Natural killer cell treated with Interleukin-12 subunit alpha and Interleukin-12 subunit beta and Interleukin-15 and Interleukin-18, amount 100 ng/mL, for 72 hours (primary cell): ENCODE results near the gene VGLL4. TPM values are rescaled to one million over a fixed set of nuclear protein-coding genes. Genes with fewer than 3 reads are reported as not detected.

Source experiments
- ATAC-seq, 2 donors: fragments of 150-1000 bp; cut with Tn5 transposase in 1 of 2; sonication (Bioruptor Pico), chemical (Tn5 transposase) in 1 of 2; 2 replicates each; pipeline ENCODE4 v1.10.0; 2021
- DNase-seq: peaks from one replicate; pipeline ENCODE4 v3.0.0; 2022; ENCODE audit warnings: low spot score
- H3K27ac Mint-ChIP-seq, 2 donors: 1 replicate in 1 of 2; 2 replicates in 1 of 2; pipeline ENCODE4 v1.8.0; 2022; ENCODE audit warnings: mixed read lengths in 2 of 2, mild to moderate bottlenecking in 1 of 2, moderate library complexity in 1 of 2
- H3K27me3 Mint-ChIP-seq, 2 donors: 1 replicate in 1 of 2; 2 replicates in 1 of 2; pipeline ENCODE4 v1.8.0; 2022; ENCODE audit warnings: mixed read lengths in 2 of 2
- H3K36me3 Mint-ChIP-seq: one replicate; pipeline ENCODE4 v1.8.0; 2022; ENCODE audit warnings: mixed read lengths
- H3K4me1 Mint-ChIP-seq, 2 donors: 1 replicate in 1 of 2; 2 replicates in 1 of 2; pipeline ENCODE4 v1.8.0; 2022; ENCODE audit warnings: low read depth in 2 of 2, mixed read lengths in 2 of 2, mild to moderate bottlenecking in 1 of 2
- H3K4me3 Mint-ChIP-seq: one replicate; pipeline ENCODE4 v1.8.0; 2022; ENCODE audit warnings: mixed read lengths
- H3K9me3 Mint-ChIP-seq: 2 replicates; pipeline ENCODE4 v1.8.0; 2022; ENCODE audit warnings: mixed read lengths
- total RNA-seq, 2 donors: library from RNA; stranded (reverse); gene quantifications; one replicate each; pipeline ENCODE4 v1.2.3, GENCODE V29; 2022

The VGLL4 gene
- total RNA-seq, 2 donors from 2014 or later = 50.4 to 52.9 TPM

DNA sequence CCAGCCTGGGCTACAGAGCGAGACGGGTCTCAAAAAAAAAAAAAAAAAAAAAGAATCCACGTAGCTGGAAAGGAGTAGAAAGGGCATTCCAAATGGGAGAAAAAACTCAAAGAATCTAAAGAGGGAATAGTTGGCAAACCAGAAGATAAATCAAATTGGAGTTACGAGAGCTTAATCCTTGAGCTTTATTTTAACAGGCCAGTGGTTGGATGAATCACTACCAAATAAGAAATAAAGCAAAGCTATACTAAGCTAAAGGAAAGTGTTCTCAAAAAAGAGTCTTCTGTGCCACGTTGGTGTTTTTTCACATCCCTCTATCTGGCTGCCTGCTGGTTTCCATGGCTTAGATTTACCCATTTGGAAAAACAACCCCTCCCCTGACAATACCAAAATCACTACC, 14.0 kb downstream of the VGLL4 start:
- Mint-ChIP-seq H3K27ac (peak overlapping the region in 1 of 2 donors; percentile 24), H3K4me3 (no peak overlapping the region), H3K9me3 (no peaks in the 10 kb centered on the region), H3K27me3 (no peaks in the 10 kb centered on the region), H3K36me3 (no peaks in the 10 kb centered on the region), H3K4me1 (peaks cover 62 to 68% of the 10 kb centered on the region in 2 donors)
- ATAC-seq (no peak), DNase-seq (no peak)

DNA sequence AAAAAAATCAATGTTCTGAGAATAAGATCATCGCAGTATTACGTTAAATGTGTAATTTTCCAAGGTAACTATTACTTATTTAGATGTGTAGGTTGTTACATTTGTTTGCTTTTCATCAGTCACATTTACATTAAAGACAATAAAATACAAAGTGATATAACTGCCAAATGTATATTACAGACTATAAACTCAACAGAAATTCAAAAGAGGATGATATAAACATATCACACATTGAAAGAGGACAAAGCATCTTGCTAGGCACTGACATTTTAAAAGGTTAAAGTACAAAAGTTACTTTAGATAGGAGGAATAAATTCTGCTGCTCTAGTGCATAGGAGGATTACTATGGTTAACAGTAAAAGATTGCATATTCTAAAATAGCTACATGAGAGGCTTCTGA, 16.1 kb downstream of the VGLL4 start:
- no peak for ATAC-seq
- DNase-seq = no peak
- Mint-ChIP-seq H3K9me3 (no peaks in the 10 kb centered on the region), H3K27me3 (no peaks in the 10 kb centered on the region), H3K4me1 (peaks cover 56 to 57% of the 10 kb centered on the region in 2 donors), H3K36me3 (peaks cover 9% of the 10 kb centered on the region), H3K4me3 (no peak overlapping the region), H3K27ac (peak overlapping the region in 1 of 2 donors; percentile 96)

DNA sequence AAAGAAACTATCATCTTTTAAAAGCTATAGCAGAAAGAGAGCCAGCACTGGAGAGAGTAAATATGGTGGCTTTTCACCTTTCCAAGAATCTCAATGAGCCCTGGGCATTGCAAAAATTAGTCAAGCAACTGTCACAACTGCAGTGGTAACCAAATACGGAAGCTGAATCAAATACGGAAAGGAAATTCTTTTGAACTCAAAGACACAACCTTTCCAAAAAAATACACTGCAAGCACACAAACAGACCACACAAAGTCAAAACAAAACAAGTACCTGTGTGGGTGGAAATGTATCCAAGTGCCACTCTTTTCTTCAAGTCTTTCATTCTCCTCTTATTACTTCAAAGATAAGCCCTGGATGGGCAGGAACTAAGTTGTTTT, 17.6 kb downstream of the VGLL4 start:
- no peaks in the 10 kb centered on the region for H3K27me3 Mint-ChIP-seq
- DNase-seq (no peak), ATAC-seq (peak; percentile 63 to 70)
- no peaks in the 10 kb centered on the region for H3K9me3 Mint-ChIP-seq
- H3K36me3 Mint-ChIP-seq = peaks cover 9% of the 10 kb centered on the region
- H3K4me1 Mint-ChIP-seq = peaks cover 49 to 50% of the 10 kb centered on the region in 2 donors
- peak overlapping the region; percentile 87 to 96 for H3K27ac Mint-ChIP-seq
- peak overlapping the region; percentile 76 for H3K4me3 Mint-ChIP-seq

DNA sequence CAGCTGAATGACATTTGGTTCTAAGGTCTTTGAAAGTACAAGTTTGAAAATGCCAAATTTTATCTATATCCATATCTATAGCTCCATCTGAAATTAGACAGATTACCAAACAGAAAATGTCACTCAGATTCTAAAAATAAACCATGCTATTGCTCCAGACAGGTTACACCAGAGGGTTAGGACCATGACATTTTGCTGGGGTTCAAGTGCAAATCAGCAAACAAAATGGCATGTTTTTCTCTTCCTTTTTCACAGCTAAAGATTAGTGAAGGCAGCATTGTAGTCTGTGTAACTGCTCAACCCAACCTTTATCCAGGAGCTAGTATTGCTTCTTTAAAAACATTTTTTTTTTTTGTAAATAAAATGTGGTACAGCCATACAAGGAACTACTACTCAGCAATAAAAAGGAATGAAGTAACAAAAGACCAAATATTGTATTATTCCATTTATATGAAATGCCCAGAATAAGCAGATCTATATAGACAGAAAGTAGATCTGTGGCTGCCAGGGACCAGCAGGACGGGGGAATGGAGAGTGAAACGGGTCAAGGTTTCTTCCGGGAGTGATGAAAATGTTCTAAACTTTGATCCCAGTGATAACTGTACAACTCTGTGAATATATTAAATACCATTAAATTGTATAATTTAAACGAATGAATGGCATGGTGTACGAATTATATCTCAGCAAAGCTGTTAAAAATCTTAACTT, 18.2 kb downstream of the VGLL4 start:
- peaks cover 50 to 55% of the 10 kb centered on the region in 2 donors for H3K4me1 Mint-ChIP-seq
- no peaks in the 10 kb centered on the region for H3K9me3 Mint-ChIP-seq
- no peaks in the 10 kb centered on the region for H3K27me3 Mint-ChIP-seq
- ATAC-seq (no peak), DNase-seq (no peak)
- peak overlapping the region; percentile 76 for H3K4me3 Mint-ChIP-seq
- peaks cover 9% of the 10 kb centered on the region for H3K36me3 Mint-ChIP-seq
- peak overlapping the region; percentile 87 to 96 for H3K27ac Mint-ChIP-seq

DNA sequence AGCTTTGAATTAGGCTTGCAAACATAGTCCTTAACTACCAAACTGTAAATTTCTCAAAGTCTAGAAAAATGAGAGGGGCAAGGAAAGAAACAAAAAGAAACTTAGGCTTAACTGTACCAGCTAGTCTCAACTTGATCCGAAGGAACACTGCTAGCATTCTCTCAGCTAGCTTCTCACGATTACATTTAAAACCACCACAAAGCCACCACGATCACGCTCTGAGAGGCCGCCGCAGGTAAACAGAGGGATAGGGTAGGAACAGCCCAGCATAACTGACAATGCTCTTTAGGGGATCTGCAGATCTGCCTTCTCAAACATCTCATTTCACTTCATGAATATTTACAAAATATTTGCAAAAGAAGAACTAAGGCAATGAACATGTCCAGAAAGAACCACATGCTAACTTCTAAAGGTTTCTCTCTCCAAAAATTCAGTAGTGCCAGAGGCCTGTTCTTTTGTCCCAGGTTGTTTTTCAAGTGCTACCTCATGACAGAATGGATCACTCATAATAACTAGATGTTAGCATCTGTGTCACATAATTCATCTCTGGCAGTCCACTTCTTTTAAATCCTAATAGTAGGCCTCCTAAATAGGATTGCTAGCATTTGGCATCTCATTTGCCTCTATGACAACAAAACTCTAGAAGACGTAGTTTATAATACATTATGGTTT, 18.9 kb downstream of the VGLL4 start:
- ATAC-seq = peak in 1 of 2 donors; percentile 14
- H3K27me3 Mint-ChIP-seq = no peaks in the 10 kb centered on the region
- peak overlapping the region; percentile 87 to 96 for H3K27ac Mint-ChIP-seq
- H3K4me1 Mint-ChIP-seq = peaks cover 53 to 58% of the 10 kb centered on the region in 2 donors
- H3K36me3 Mint-ChIP-seq = peaks cover 9% of the 10 kb centered on the region
- peak overlapping the region; percentile 76 for H3K4me3 Mint-ChIP-seq
- H3K9me3 Mint-ChIP-seq = no peaks in the 10 kb centered on the region
- no peak for DNase-seq

DNA sequence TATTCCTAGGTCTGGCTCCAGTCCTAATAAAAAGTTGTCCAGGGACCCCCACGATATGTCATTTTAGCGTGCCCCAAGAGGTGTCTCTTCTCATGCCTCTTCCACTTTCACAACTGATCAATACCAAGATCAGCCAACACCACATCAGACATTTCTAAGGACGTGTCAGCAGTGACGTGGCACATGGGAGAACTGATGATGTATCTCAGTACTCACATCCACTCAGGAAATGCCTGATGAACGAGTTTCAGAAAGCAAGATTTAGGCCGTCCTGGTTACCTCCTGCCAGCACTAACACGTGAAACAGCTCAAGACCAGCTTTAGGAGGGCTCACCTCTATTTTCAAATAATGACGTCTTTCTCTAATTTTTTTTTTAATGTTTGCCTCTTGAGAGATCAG, 19.6 kb downstream of the VGLL4 start:
- H3K4me1 Mint-ChIP-seq = peaks cover 54 to 64% of the 10 kb centered on the region in 2 donors
- peaks cover 9% of the 10 kb centered on the region for H3K36me3 Mint-ChIP-seq
- DNase-seq (no peak), ATAC-seq (peak; percentile 91 to 94)
- no peaks in the 10 kb centered on the region for H3K27me3 Mint-ChIP-seq
- peak overlapping the region; percentile 76 for H3K4me3 Mint-ChIP-seq
- H3K27ac Mint-ChIP-seq = peak overlapping the region; percentile 87 to 96
- H3K9me3 Mint-ChIP-seq = no peaks in the 10 kb centered on the region

DNA sequence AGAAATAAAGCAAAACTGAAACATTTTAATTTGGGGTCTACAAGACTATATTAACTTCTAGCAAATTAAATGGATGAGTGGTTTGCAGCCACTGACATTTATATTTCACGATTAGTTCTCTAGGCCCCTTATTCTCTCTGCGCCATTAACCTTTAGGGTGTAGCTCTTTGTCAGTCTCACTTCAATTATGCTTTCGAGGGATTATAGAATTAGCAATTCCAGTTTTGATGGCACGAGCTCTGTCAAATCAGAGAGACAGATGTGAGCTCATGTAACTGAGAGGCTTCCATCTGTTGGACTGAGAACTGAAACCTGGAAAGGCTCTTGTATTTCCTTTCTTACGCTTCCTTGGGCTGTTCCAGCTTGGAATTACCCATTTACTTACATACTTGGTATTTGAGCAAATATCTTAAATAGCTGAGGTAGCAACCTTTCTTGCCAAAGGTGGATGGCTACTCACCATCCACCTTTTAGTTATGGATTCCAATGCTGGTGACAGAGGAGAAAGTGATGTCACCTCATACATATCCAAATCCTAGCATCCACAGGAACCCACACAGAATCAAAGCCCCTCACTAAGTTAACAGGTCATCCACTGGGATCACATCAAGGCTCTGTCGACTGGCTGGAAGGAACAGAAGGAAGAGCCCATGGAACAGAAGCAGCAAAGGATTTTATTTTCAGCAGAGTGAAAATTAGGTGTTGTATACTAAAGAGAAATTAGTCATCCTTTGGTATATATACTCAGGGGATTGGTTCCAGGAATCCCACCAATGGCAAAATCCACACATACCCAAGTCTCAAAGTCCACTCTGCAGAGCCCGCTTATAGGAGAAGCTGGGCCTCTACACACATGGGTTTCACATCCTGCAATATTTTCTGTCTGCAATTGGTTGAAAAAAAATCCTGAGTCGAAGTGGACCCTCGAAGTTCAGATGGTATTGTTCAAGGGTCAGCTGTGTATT, 20.8 kb downstream of the VGLL4 start:
- H3K9me3 Mint-ChIP-seq = no peaks in the 10 kb centered on the region
- H3K27ac Mint-ChIP-seq = no peak overlapping the region
- ATAC-seq (no peak), DNase-seq (no peak)
- peak overlapping the region; percentile 76 for H3K4me3 Mint-ChIP-seq
- H3K27me3 Mint-ChIP-seq = no peaks in the 10 kb centered on the region
- H3K36me3 Mint-ChIP-seq = peaks cover 9% of the 10 kb centered on the region
- peaks cover 60 to 68% of the 10 kb centered on the region in 2 donors for H3K4me1 Mint-ChIP-seq

DNA sequence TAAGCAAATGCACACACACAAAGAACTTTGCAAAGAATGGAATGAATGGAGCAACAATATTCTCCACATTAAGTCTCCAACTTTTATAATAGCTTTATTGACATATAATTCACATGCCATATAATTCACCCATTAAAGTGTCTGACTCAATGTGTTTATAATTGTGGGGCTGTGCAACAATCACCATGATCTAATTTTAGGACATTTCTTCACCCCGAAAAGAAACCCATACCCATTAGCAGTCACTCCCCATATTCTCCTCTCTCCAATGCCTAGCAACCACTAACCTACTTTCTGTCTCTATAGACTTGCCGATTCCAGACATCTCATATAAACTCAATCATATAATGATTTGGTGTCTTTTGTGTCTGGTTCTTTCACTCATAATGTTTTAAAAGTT, 22.6 kb downstream of the VGLL4 start:
- Mint-ChIP-seq H3K9me3 (no peaks in the 10 kb centered on the region), H3K4me3 (no peak overlapping the region), H3K27me3 (no peaks in the 10 kb centered on the region), H3K4me1 (peaks cover 61 to 66% of the 10 kb centered on the region in 2 donors), H3K27ac (peak overlapping the region in 1 of 2 donors; percentile 52), H3K36me3 (peaks cover 9% of the 10 kb centered on the region)
- DNase-seq = no peak
- no peak for ATAC-seq

DNA sequence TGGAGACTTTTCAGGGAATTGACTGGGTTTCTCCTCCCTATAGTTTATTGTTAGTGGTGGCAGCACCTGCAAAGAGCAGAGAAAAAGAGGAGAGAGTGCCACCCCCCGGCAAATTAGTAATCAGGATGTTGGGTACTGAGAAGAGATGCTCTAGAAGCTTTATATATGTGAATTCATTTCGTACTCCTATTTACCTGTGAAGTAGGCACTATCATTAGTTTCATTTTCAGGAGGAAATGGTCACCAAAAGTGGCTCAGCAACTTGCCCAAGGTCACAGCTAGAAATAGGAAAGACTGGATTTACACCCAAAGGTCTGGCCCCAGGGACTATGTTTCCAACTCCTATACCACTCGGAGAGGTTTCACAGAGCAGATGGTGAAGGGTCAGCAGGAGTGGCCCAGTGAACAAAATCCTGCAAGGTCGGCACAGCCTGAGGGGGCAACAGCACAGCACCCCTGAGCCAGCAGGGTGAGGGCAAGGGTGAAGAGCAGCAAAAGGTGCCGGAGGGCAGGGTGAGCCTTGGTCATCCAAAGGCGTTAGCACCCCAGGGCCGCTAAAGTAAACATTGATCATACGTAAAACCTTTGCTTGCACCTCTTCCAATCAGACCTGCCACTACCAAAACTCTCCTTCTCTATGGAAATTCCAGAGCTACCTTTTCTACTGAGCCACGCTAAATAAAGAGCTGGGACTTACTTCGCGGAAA, 23.6 kb downstream of the VGLL4 start:
- H3K36me3 Mint-ChIP-seq = peaks cover 9% of the 10 kb centered on the region
- H3K9me3 Mint-ChIP-seq = no peaks in the 10 kb centered on the region
- peaks cover 59 to 66% of the 10 kb centered on the region in 2 donors for H3K4me1 Mint-ChIP-seq
- H3K4me3 Mint-ChIP-seq = no peak overlapping the region
- no peaks in the 10 kb centered on the region for H3K27me3 Mint-ChIP-seq
- peak overlapping the region in 1 of 2 donors; percentile 52 for H3K27ac Mint-ChIP-seq
- DNase-seq = no peak
- no peak for ATAC-seq

DNA sequence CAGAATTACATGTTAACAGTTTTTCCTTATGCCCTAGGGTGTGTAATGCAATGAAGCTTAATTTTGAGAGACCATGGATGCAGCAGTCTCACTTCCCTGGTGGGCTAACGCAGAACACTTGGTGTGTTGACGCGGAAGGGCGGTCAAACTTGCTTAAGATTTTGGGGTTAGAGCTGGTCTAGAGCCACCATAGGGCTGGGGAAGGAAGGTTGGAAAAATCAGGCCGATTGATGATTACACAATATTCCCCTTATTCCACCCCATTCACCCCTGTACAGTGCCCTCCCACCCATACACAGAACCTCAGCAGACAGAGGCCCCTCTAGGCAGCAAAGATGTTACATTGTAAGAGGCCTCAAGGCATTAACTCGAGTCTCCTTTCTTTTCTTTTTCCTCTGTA, 24.3 kb downstream of the VGLL4 start:
- no peaks in the 10 kb centered on the region for H3K9me3 Mint-ChIP-seq
- peaks cover 54 to 60% of the 10 kb centered on the region in 2 donors for H3K4me1 Mint-ChIP-seq

DNA sequence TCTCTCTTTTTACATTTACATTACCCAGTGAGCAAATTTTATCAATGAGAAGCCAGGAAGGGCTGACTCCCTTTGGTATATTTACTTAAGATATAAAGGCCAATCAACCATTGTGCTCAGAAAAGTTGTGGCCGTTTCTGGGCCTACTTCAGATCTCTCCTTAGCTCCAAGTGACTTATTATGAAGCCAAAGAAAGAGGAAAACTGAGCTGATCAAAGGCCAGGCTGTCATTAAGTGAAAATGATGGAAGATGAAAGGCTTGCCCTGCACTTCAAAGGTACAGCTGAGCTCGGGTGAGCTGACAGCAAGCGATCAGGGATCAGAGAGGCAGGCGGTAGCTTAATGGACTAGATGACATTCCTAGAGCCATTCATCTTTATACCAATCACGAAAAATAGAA, 24.8 kb downstream of the VGLL4 start:
- Mint-ChIP-seq H3K27me3 (no peaks in the 10 kb centered on the region), H3K36me3 (peaks cover 2% of the 10 kb centered on the region), H3K4me3 (no peak overlapping the region), H3K27ac (no peak overlapping the region), H3K4me1 (peaks cover 54 to 58% of the 10 kb centered on the region in 2 donors), H3K9me3 (no peaks in the 10 kb centered on the region)
- DNase-seq = no peak
- no peak for ATAC-seq

More for the DNA sequence above, 24.3 kb downstream of the VGLL4 start:
- Mint-ChIP-seq H3K27me3 (no peaks in the 10 kb centered on the region), H3K27ac (peak overlapping the region in 1 of 2 donors; percentile 52), H3K4me3 (no peak overlapping the region), H3K36me3 (peaks cover 6% of the 10 kb centered on the region)
- no peak for ATAC-seq
- DNase-seq = no peak

DNA sequence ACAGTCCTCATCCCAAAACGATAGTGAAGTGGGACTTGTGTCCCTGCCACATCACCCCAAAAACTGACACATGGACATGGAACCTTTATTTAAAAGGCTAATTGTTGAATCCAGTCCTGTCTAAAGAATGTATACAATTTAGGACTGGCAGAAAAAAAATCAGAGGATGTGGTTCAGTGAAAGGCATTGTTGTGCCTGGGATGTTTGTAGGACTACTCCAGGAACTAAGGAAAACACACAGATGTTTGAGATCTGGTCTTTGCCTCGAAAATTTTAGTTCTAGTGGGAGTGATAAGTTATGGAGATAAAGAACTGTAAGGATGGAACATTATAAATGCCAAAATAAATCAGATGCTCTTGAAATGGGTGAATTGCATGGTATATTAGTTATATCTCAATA, 27.2 kb downstream of the VGLL4 start:
- peaks cover 62 to 64% of the 10 kb centered on the region in 2 donors for H3K4me1 Mint-ChIP-seq
- H3K4me3 Mint-ChIP-seq = no peak overlapping the region
- no peaks in the 10 kb centered on the region for H3K36me3 Mint-ChIP-seq
- DNase-seq (no peak), ATAC-seq (no peak)
- H3K27me3 Mint-ChIP-seq = no peaks in the 10 kb centered on the region
- H3K9me3 Mint-ChIP-seq = no peaks in the 10 kb centered on the region
- peak overlapping the region in 1 of 2 donors; percentile 20 for H3K27ac Mint-ChIP-seq

DNA sequence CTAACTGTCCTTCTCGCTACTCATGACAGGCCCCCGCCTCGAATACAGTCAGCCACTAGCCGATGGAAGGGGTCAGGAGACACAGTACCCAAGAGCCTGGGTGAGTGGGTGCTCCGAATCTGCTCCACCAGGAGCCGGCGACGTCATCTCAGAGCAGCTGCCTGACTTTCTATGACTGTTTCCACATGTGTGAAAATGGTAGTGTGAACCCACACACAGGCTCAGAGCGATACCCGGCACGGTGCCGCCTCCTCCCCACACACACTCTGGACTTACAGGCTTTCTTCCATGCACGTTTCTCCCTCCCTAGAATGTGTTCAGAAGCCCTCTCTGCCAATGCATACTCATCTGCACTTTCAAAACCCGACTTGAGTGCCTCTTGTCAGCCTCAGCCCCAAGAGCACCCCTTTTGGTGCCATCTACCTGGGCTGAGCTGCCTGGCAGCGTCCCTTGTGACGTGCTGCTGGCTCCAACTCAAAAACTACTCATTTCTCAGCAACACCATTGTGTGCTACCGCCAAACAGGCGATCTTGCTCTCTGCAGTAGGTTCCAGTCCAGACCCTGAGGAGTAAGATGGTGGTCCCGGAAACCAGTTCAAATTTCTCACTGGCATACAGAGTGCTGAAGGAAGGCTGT, 29.7 kb downstream of the VGLL4 start:
- Mint-ChIP-seq H3K36me3 (no peaks in the 10 kb centered on the region), H3K27ac (no peak overlapping the region), H3K9me3 (no peaks in the 10 kb centered on the region), H3K4me1 (peaks cover 63 to 65% of the 10 kb centered on the region in 2 donors), H3K4me3 (no peak overlapping the region), H3K27me3 (no peaks in the 10 kb centered on the region)
- ATAC-seq = no peak
- no peak for DNase-seq
